H1 (cell line): ENCODE measurements around the gene BTNL3. TPM values are rescaled to one million over a fixed set of nuclear protein-coding genes. Genes with fewer than 3 reads are reported as not detected.

ENCODE experiments used
- CTCF ChIA-PET: fragments of 300-600 bp; sonication (Branson Sonifier 250); formaldehyde crosslinking; loops from one replicate; lab custom pipeline; 2021; ENCODE audit not compliant: partially characterized antibody; lab: Charles Lee
- POLR2A ChIA-PET: fragments of 300-600 bp; sonication (Branson Sonifier 250); formaldehyde crosslinking; loops from one replicate; lab custom pipeline; 2021; ENCODE audit warnings: inconsistent platforms; ENCODE audit not compliant: partially characterized antibody; lab: Charles Lee
- DNase-seq, 2 experiments: peaks; one replicate each; pipeline versions ENCODE4 v3.0.0 to v3.0.0-alpha.2; 2010 to 2022; ENCODE audit warnings: low spot score in 2 of 2, low read depth in 1 of 2, mixed read lengths in 1 of 2
- FAIRE-seq: peaks from 2 replicates; lab custom pipeline; 2011; peaks lifted over from hg19 to GRCh38; lab: Jason Lieb, UNC
- H2AFZ ChIP-seq: 2 replicates; pipeline ENCODE4 v1.8.1; 2012; ENCODE audit warnings: low read length, inconsistent platforms
- H2AK5ac ChIP-seq: 2 replicates; pipeline ENCODE4 v1.6.1; 2013; ENCODE audit warnings: low read depth, low read length
- H2BK120ac ChIP-seq: replicated peaks from 2 replicates; pipeline ENCODE3; 2013; ENCODE audit warnings: low read depth, low read length, inconsistent platforms
- H2BK12ac ChIP-seq: 2 replicates; pipeline ENCODE4 v1.6.1; 2013; ENCODE audit warnings: low read depth, low read length
- H2BK15ac ChIP-seq: 2 replicates; pipeline ENCODE4 v1.6.1; 2013; ENCODE audit warnings: low read length
- H2BK20ac ChIP-seq: 2 replicates; pipeline ENCODE4 v1.6.1; 2013; ENCODE audit warnings: low read length
- H2BK5ac ChIP-seq: 2 replicates; pipeline ENCODE4 v1.6.1; 2013; ENCODE audit warnings: low read depth, low read length
- H3K14ac ChIP-seq: 2 replicates; pipeline ENCODE4 v1.6.1; 2013; ENCODE audit warnings: inconsistent platforms; ENCODE audit not compliant: insufficient read length
- H3K18ac ChIP-seq: 2 replicates; pipeline ENCODE4 v1.6.1; 2013; ENCODE audit warnings: low read length; ENCODE audit errors: extremely low read depth
- H3K23ac ChIP-seq: 2 replicates; pipeline ENCODE4 v1.6.1; 2013; ENCODE audit warnings: inconsistent platforms; ENCODE audit not compliant: insufficient read length
- H3K23me2 ChIP-seq: 2 replicates; pipeline ENCODE4 v1.6.1; 2013; ENCODE audit warnings: low read depth, low read length
- H3K27ac ChIP-seq: 2 replicates; pipeline ENCODE4 v1.6.1; 2011; ENCODE audit warnings: low read depth, low read length, inconsistent platforms
- H3K27me3 ChIP-seq, 4 experiments: replicated peaks in 1 of 4; 1 replicate in 1 of 4; 2 replicates in 3 of 4; pipeline versions ENCODE4 v1.6.1 to v1.8.1; 2011 to 2013; ENCODE audit warnings: low read length in 3 of 4, mild to moderate bottlenecking in 3 of 4, inconsistent platforms in 2 of 4, mixed read lengths in 2 of 4, moderate library complexity in 1 of 4; ENCODE audit not compliant: control insufficient read depth in 3 of 4, insufficient read depth in 3 of 4; ENCODE audit errors: extremely low read depth in 1 of 4
- H3K36me3 ChIP-seq, 4 experiments: 2 replicates each; pipeline versions ENCODE4 v1.6.1 to v1.8.1; 2011 to 2013; ENCODE audit warnings: mild to moderate bottlenecking in 4 of 4, low read length in 3 of 4, moderate library complexity in 2 of 4, control low read depth in 1 of 4, inconsistent platforms in 1 of 4; ENCODE audit not compliant: insufficient read depth in 4 of 4, control insufficient read depth in 2 of 4
- H3K4ac ChIP-seq: replicated peaks from 2 replicates; pipeline ENCODE3; 2013; ENCODE audit warnings: low read length, low read depth, mixed read lengths, inconsistent platforms; ENCODE audit not compliant: insufficient read length
- H3K4me1 ChIP-seq, 4 experiments: replicated peaks in 1 of 4; 1 replicate in 1 of 4; 2 replicates in 3 of 4; pipeline versions ENCODE4 v1.6.1 to v1.8.1; 2011 to 2013; ENCODE audit warnings: low read length in 3 of 4, inconsistent platforms in 2 of 4, mixed read lengths in 1 of 4; ENCODE audit not compliant: insufficient read depth in 4 of 4, control insufficient read depth in 3 of 4
- H3K4me2 ChIP-seq, 2 experiments: 2 replicates each; pipeline versions ENCODE4 v1.6.1 to v1.8.1; 2011 to 2013; ENCODE audit warnings: low read depth in 2 of 2, low read length in 2 of 2, control low read depth in 1 of 2, inconsistent platforms in 1 of 2, mild to moderate bottlenecking in 1 of 2; ENCODE audit not compliant: insufficient read depth in 1 of 2
- H3K4me3 ChIP-seq, 4 experiments: fragments of 200-600, 300-600 bp in 1 of 4; sonication (generic), shearing (Covaris generic), sonication (Bioruptor Twin) in 1 of 4; 2 replicates each; pipeline versions ENCODE4 v1.5.1 to v1.8.1; 2011 to 2016; ENCODE audit warnings: low read length in 4 of 4, low read depth in 3 of 4, control low read depth in 2 of 4, inconsistent platforms in 2 of 4, mild to moderate bottlenecking in 2 of 4, mixed read lengths in 1 of 4, moderate library complexity in 1 of 4; ENCODE audit not compliant: insufficient read depth in 2 of 4; ENCODE audit errors: extremely low read depth in 1 of 4
- H3K56ac ChIP-seq: replicated peaks from 2 replicates; pipeline ENCODE3; 2013; ENCODE audit warnings: low read depth, mild to moderate bottlenecking, mixed read lengths, low read length, inconsistent platforms; ENCODE audit not compliant: insufficient read length
- H3K79me1 ChIP-seq: 2 replicates; pipeline ENCODE4 v1.6.1; 2013; ENCODE audit warnings: low read depth, low read length, control low read depth
- H3K79me2 ChIP-seq, 2 experiments: 2 replicates each; pipeline versions ENCODE4 v1.6.1 to v1.8.1; 2012 to 2013; ENCODE audit warnings: low read length in 2 of 2, mild to moderate bottlenecking in 2 of 2, inconsistent platforms in 1 of 2; ENCODE audit not compliant: insufficient read depth in 2 of 2, control insufficient read depth in 1 of 2
- H3K9ac ChIP-seq, 4 experiments: replicated peaks in 1 of 4; 1 replicate in 1 of 4; 2 replicates in 3 of 4; pipeline versions ENCODE4 v1.6.1 to v1.8.1; 2011 to 2013; ENCODE audit warnings: low read depth in 3 of 4, low read length in 3 of 4, control low read depth in 2 of 4, mild to moderate bottlenecking in 2 of 4, moderate library complexity in 2 of 4, inconsistent platforms in 1 of 4; ENCODE audit errors: extremely low read depth in 1 of 4
- H3K9me3 ChIP-seq, 2 experiments: 2 replicates each; pipeline versions ENCODE4 v1.6.1 to v1.8.1; 2012 to 2013; ENCODE audit warnings: mild to moderate bottlenecking in 2 of 2, moderate library complexity in 2 of 2, control low read depth in 1 of 2, inconsistent platforms in 1 of 2, low read depth in 1 of 2, low read length in 1 of 2, mixed read lengths in 1 of 2; ENCODE audit not compliant: insufficient read depth in 2 of 2
- H4K20me1 ChIP-seq, 2 experiments: replicated peaks in 1 of 2; 2 replicates each; pipeline versions ENCODE3 to v1.8.1; 2011 to 2013; ENCODE audit warnings: inconsistent platforms in 2 of 2, low read length in 2 of 2, mild to moderate bottlenecking in 1 of 2; ENCODE audit not compliant: insufficient read depth in 2 of 2, control insufficient read depth in 1 of 2
- H4K5ac ChIP-seq: 2 replicates; pipeline ENCODE4 v1.6.1; 2013; ENCODE audit warnings: low read length, low read depth, mixed read lengths, inconsistent platforms; ENCODE audit not compliant: insufficient read length
- H4K8ac ChIP-seq: 2 replicates; pipeline ENCODE4 v1.8.0; 2013; ENCODE audit warnings: mild to moderate bottlenecking, moderate library complexity, low read length, inconsistent platforms; ENCODE audit not compliant: insufficient read depth; ENCODE audit errors: extremely low read depth
- H4K91ac ChIP-seq: replicated peaks from 2 replicates; pipeline ENCODE3; 2013; ENCODE audit warnings: low read length, mixed read lengths, inconsistent platforms; ENCODE audit not compliant: insufficient read length
- POLR2A ChIP-seq, 2 experiments: IDR thresholded peaks; 1 replicate in 1 of 2; 2 replicates in 1 of 2; pipeline ENCODE4 v1.6.1; 2011; ENCODE audit warnings: low read depth in 2 of 2, low read length in 2 of 2, mild to moderate bottlenecking in 2 of 2; ENCODE audit errors: control extremely low read depth in 1 of 2
- POLR2AphosphoS5 ChIP-seq: IDR thresholded peaks from 2 replicates; pipeline ENCODE4 v1.6.1; 2011; ENCODE audit warnings: low read depth, low read length
- RAD21 ChIP-seq, 2 experiments: IDR thresholded peaks in 1 of 2; conservative IDR thresholded peaks in 1 of 2; 2 replicates each; pipeline ENCODE4 v1.6.1; 2011; ENCODE audit warnings: low read depth in 2 of 2, low read length in 2 of 2, improper control_type of control experiment in 1 of 2, inconsistent platforms in 1 of 2, mild to moderate bottlenecking in 1 of 2, moderate library complexity in 1 of 2
- SP2 ChIP-seq: IDR thresholded peaks from 2 replicates; pipeline ENCODE4 v1.6.1; 2012; ENCODE audit warnings: mild to moderate bottlenecking, low read length, inconsistent platforms
- SUZ12 ChIP-seq: fragments of 200-600 bp; sonication (generic); IDR thresholded peaks from 2 replicates; pipeline ENCODE4 v1.6.1; 2012; ENCODE audit warnings: mild to moderate bottlenecking, inconsistent platforms, low read length, moderate library complexity, mixed read lengths
- WGBS, 2 experiments: shearing (Covaris generic) in 1 of 2; methylation state at CpG; one replicate each; pipeline versions ENCODE4 v1.1.6 to v1.1.7; 2013 to 2015; ENCODE audit warnings: low lambda C conversion rate in 2 of 2, mixed read lengths in 2 of 2, inconsistent platforms in 1 of 2, low coverage in 1 of 2, missing lambda C conversion rate in 1 of 2; ENCODE audit not compliant: insufficient replicate concordance in 2 of 2, insufficient coverage in 1 of 2, insufficient read length in 1 of 2; ENCODE audit errors: extremely low coverage in 1 of 2, missing lambda C conversion rate in 1 of 2; 5-methylcytosine and 5-hydroxymethylcytosine counted together
- polyA plus RNA-seq, 7 experiments: library from polyadenylated mRNA; depleted of rRNA in 3 of 7; stranded (reverse) in 5 of 7; unstranded in 2 of 7; fragments of >200 nt in 5 of 7; fragments of 200-250 nt in 2 of 7; gene quantifications; 1 replicate in 5 of 7; 2 replicates in 1 of 7; 4 replicates in 1 of 7; pipeline versions ENCODE4 v1.2.1 to v1.2.3, GENCODE V29; 2011 to 2013; ENCODE audit warnings: missing spikeins in 2 of 7, mixed read lengths in 2 of 7
- total RNA-seq: library from RNA; stranded (reverse); fragmentation: NEBNext Ultra II Directional; extraction: Animal tissue kit (Norgen Biotek cat#: 25700); gene quantifications from 2 replicates; pipeline ENCODE4 v1.2.1, GENCODE V29; 2021
- TF ChIP-seq, protein P1 (sequence below): IDR thresholded peaks from 2 replicates; pipeline ENCODE4 v1.6.1; 2012; ENCODE audit warnings: inconsistent platforms

Gene BTNL3
- total and polyA plus RNA-seq, 2 of the 8 experiments (the other 6 are each of a cell fraction or from before 2014, with no cell fraction given), result not detected

DNA sequence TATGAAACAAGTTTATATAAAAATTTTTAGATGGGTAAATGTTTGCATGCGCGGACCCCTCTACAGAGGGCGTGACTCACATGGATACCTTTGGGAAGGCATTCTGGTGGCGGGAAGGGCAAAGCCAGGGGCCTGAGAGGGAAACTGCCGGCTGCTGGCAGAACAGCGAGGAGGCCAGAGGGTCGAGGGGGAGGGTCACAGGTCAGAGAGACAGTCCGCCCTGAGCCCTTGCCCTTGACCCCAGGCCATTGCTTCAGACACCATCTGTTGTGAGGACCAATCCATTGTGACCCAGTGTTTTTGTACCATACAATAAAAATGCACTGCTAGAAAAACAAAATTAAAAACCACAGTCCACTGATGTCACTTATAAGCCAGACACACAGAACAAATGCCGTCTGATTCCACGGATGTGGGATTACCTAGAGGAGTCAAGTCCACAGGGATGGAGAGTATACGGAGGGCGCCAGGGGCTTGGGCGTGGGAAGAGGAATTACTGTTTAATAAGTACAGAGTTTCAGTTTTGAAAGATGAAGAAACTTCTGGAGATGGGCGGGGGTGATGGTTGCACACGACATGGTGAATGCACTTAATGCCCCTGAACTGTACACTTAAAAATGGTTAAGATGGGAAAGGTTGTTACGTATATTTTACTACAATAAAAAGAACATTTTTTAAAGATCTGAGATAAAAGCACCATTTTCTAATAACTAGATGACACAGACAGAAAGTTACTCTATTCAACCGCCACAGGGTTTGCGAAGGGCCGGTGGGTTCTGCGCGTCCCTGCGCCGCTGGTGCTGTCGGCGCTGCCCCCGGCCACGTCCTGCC is 63.4 kb downstream of the BTNL3 start:
- H2BK20ac ChIP-seq, result no peak overlapping the region
- no peak overlapping the region for H2AK5ac ChIP-seq
- H4K5ac ChIP-seq, result no peak overlapping the region
- H3K79me1 ChIP-seq, result no peaks in the 10 kb centered on the region
- TF ChIP-seq, protein P1, sequence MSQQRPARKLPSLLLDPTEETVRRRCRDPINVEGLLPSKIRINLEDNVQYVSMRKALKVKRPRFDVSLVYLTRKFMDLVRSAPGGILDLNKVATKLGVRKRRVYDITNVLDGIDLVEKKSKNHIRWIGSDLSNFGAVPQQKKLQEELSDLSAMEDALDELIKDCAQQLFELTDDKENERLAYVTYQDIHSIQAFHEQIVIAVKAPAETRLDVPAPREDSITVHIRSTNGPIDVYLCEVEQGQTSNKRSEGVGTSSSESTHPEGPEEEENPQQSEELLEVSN, result peak; percentile 50
- TF ChIP-seq RAD21 (IDR thresholded peaks at IDR 0.05 in 1 of 2, conservative IDR thresholded peaks at IDR 0.05 in 1 of 2; ENCODE audit: low read depth in 2 of 2, low read length in 2 of 2) (0 out of 4 replicates have a peak, but pooled peaks of 1 of the 2 experiments have one; percentile 4), POLR2A (IDR thresholded peaks at IDR 0.05; ENCODE audit: control extremely low read depth in 1 of 2, low read depth in 2 of 2, low read length in 2 of 2) (no peak), POLR2AphosphoS5 (no peak), SUZ12 (0 out of 2 replicates have a peak, but pooled peaks have one; percentile 29), SP2 (no peak)
- TF ChIP-seq, all 59 proteins: peak for 3
- Histone ChIP-seq H3K14ac (no peak overlapping the region), H3K4ac (no peak overlapping the region), H2BK5ac (no peak overlapping the region), H4K91ac (no peak overlapping the region), H2AFZ (peak overlapping the region; percentile 78; the same call in 1 of the 2 replicates), H3K27me3 (peaks cover 41 to 74% (median 61%) of the 10 kb centered on the region in 4 experiments), H3K27ac (no peak overlapping the region), H2BK120ac (no peak overlapping the region), H3K56ac (no peak overlapping the region), H2BK15ac (no peak overlapping the region; the same call in 1 of the 2 replicates), H4K20me1 (peaks cover 2 to 4% of the 10 kb centered on the region in 2 experiments), H3K9me3 (peaks cover 0 to 3% of the 10 kb centered on the region in 2 experiments; a peak in 1 of 4 replicates), H3K4me3 (peak overlapping the region; percentile 38 to 85 (median 62)), H3K79me2 (no peaks in the 10 kb centered on the region), H3K23ac (no peak overlapping the region), H3K18ac (no peak overlapping the region), H3K36me3 (no peaks in the 10 kb centered on the region; a peak in 1 of 8 replicates), H3K23me2 (peaks cover 10% of the 10 kb centered on the region; the same call in 1 of the 2 replicates), H2BK12ac (no peak overlapping the region), H4K8ac (no peak overlapping the region; the same call in 1 of the 2 replicates), H3K4me1 (peaks cover 3 to 16% (median 9%) of the 10 kb centered on the region in 4 experiments; a peak in 6 of 7 replicates), H3K4me2 (peak overlapping the region; percentile 95 to 100), H3K9ac (no peak overlapping the region)
- ChIA-PET POLR2A (no interaction called here), CTCF (interaction anchor here (0.5 to 0.8 kb wide), 2 partner anchors 35 to 110 kb away, joined by 3 to 5 read pairs; no protein-coding TSS in a partner anchor)
- no peak for DNase-seq
- WGBS, 2 experiments, result 36% methylated on average over 26 of the region's 27 CpGs; no CpG with 5 or more reads in 1 of the 2 experiments
- no peak for FAIRE-seq
